Central memory CD8-positive, alpha-beta T cell (primary cell): ENCODE data around the gene PFKFB2.

ENCODE experiments used
- ATAC-seq: fragments of 150-1000 bp; cut with Tn5 transposase; replicated peaks from 2 replicates; pipeline ENCODE4 v1.10.0; 2022; ENCODE audit warnings: mild to moderate bottlenecking, moderate FRiP score, moderate number of reproducible peaks; ENCODE audit not compliant: poor library complexity, severe bottlenecking; ENCODE audit errors: extremely low read depth
- DNase-seq, 2 donors: peaks; one replicate each; pipeline ENCODE4 v3.0.0; 2021; ENCODE audit warnings: low spot score in 2 of 2
- H3K27ac Mint-ChIP-seq: one replicate; pipeline ENCODE4 v1.8.0; 2022; ENCODE audit warnings: low read depth, mild to moderate bottlenecking, moderate library complexity, mixed read lengths
- H3K27me3 Mint-ChIP-seq: one replicate; pipeline ENCODE4 v1.8.0; 2022; ENCODE audit warnings: mixed read lengths
- H3K36me3 Mint-ChIP-seq: one replicate; pipeline ENCODE4 v1.8.0; 2022; ENCODE audit warnings: mild to moderate bottlenecking, moderate library complexity, mixed read lengths; ENCODE audit not compliant: insufficient read depth
- H3K4me1 Mint-ChIP-seq: one replicate; pipeline ENCODE4 v1.8.0; 2022; ENCODE audit warnings: mixed read lengths
- H3K4me3 Mint-ChIP-seq: one replicate; pipeline ENCODE4 v1.8.0; 2022; ENCODE audit warnings: mild to moderate bottlenecking, moderate library complexity, mixed read lengths
- H3K9me3 Mint-ChIP-seq: one replicate; pipeline ENCODE4 v1.8.0; 2022; ENCODE audit warnings: mixed read lengths

The PFKFB2 gene

GRCh38 chr1:207017615-207018559 lies 35.2 kb upstream of the PFKFB2 start:
- ATAC-seq: no peak
- no peak overlapping the region for H3K27ac Mint-ChIP-seq
- peaks cover 46% of the 10 kb centered on the region for H3K27me3 Mint-ChIP-seq
- H3K4me3 Mint-ChIP-seq: no peak overlapping the region
- no peaks in the 10 kb centered on the region for H3K4me1 Mint-ChIP-seq
- no peaks in the 10 kb centered on the region for H3K9me3 Mint-ChIP-seq
- no peak for DNase-seq
- peaks cover 1% of the 10 kb centered on the region for H3K36me3 Mint-ChIP-seq

GRCh38 chr1:207018707-207019106 lies 34.4 kb upstream of the PFKFB2 start:
- Mint-ChIP-seq H3K4me3 (no peak overlapping the region), H3K27ac (no peak overlapping the region), H3K9me3 (no peaks in the 10 kb centered on the region), H3K27me3 (peaks cover 38% of the 10 kb centered on the region), H3K4me1 (no peaks in the 10 kb centered on the region), H3K36me3 (peaks cover 1% of the 10 kb centered on the region)
- no peak for DNase-seq
- ATAC-seq: no peak

DNA sequence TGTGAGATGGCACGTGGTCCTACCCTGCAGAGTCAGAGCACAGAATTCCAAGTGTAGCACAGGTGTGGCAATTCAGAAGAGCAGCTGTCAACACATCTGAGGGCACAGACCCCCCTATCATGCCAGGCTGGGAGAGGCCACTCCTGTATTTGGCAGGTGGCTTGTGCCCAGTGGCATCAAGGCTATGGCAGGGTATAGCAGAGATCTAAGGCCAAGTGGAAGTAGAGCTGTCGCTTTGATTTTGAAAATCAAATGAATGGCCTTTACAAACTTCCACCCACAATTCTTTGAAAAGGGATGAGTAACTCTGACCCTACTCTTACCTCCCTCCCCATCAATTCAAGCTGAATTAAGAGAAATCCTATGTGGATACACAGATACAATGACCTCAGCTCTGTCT lies 33.9 kb upstream of the PFKFB2 start:
- no peaks in the 10 kb centered on the region for H3K9me3 Mint-ChIP-seq
- H3K27ac Mint-ChIP-seq: no peak overlapping the region
- peaks cover 37% of the 10 kb centered on the region for H3K27me3 Mint-ChIP-seq
- H3K36me3 Mint-ChIP-seq: peaks cover 1% of the 10 kb centered on the region
- DNase-seq (no peak), ATAC-seq (no peak)
- no peak overlapping the region for H3K4me3 Mint-ChIP-seq
- no peaks in the 10 kb centered on the region for H3K4me1 Mint-ChIP-seq

- DNase-seq (no peak), ATAC-seq (no peak)
- Mint-ChIP-seq H3K27ac (no peak overlapping the region), H3K4me3 (no peak overlapping the region), H3K27me3 (peaks cover 37% of the 10 kb centered on the region), H3K36me3 (peaks cover 2% of the 10 kb centered on the region), H3K4me1 (no peaks in the 10 kb centered on the region), H3K9me3 (no peaks in the 10 kb centered on the region)
These were observed 33.4 kb upstream of the PFKFB2 start for GRCh38 chr1:207019661-207020060.

GRCh38 chr1:207020065-207020708 lies 32.9 kb upstream of the PFKFB2 start:
- H3K4me3 Mint-ChIP-seq: no peak overlapping the region
- H3K27ac Mint-ChIP-seq: no peak overlapping the region
- H3K27me3 Mint-ChIP-seq: peaks cover 36% of the 10 kb centered on the region
- peaks cover 3% of the 10 kb centered on the region for H3K36me3 Mint-ChIP-seq
- DNase-seq (no peak), ATAC-seq (no peak)
- H3K4me1 Mint-ChIP-seq: no peaks in the 10 kb centered on the region
- no peaks in the 10 kb centered on the region for H3K9me3 Mint-ChIP-seq

GRCh38 chr1:207020709-207021107 lies 32.4 kb upstream of the PFKFB2 start:
- no peak overlapping the region for H3K4me3 Mint-ChIP-seq
- peaks cover 3% of the 10 kb centered on the region for H3K36me3 Mint-ChIP-seq
- ATAC-seq: no peak
- peaks cover 36% of the 10 kb centered on the region for H3K27me3 Mint-ChIP-seq
- no peaks in the 10 kb centered on the region for H3K9me3 Mint-ChIP-seq
- H3K4me1 Mint-ChIP-seq: no peaks in the 10 kb centered on the region
- H3K27ac Mint-ChIP-seq: no peak overlapping the region
- DNase-seq: no peak

GRCh38 chr1:207021139-207021861 lies 31.8 kb upstream of the PFKFB2 start:
- Mint-ChIP-seq H3K4me1 (no peaks in the 10 kb centered on the region), H3K27me3 (peaks cover 36% of the 10 kb centered on the region), H3K4me3 (no peak overlapping the region), H3K27ac (no peak overlapping the region), H3K36me3 (peaks cover 1% of the 10 kb centered on the region), H3K9me3 (no peaks in the 10 kb centered on the region)
- ATAC-seq (no peak), DNase-seq (no peak)

DNA sequence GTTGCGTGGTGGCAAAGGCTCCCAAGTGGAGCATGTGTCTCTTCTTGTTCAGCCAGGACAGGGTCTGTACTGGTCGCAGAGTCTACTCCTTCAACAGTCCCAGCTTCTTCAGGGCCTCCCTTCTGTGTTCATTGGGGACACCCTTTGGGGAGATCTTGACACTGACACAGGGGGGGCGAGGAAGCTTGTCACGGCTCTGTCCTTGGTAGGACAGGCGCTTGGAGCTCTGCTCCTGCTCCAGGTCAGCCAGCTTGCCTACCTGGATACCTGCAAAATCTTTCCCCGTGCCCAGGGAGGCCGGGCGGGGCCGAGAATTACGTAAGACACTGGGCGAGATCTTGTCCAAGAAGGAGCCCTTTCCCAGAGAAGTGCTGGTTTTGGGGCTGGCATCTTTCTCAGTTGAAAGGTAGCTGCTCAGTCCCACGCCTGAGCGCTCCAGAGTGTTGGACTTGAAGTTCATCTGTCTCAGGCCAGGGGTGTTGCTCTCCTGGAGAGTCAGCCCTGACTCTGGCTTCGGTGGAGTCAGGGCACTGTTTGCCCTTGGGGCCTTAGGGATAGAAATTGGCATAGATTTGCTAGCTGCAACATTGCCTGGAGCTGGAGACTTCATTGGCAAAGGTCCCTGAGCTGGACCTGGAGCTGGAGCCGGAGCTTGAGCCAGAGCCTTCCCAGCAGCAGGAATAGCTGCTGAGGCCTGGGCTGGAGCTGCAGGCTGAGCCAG lies 31.0 kb upstream of the PFKFB2 start:
- peaks cover 1% of the 10 kb centered on the region for H3K36me3 Mint-ChIP-seq
- ATAC-seq (no peak), DNase-seq (no peak)
- H3K27me3 Mint-ChIP-seq: peaks cover 42% of the 10 kb centered on the region
- H3K27ac Mint-ChIP-seq: no peak overlapping the region
- no peaks in the 10 kb centered on the region for H3K9me3 Mint-ChIP-seq
- no peaks in the 10 kb centered on the region for H3K4me1 Mint-ChIP-seq
- H3K4me3 Mint-ChIP-seq: no peak overlapping the region

DNA sequence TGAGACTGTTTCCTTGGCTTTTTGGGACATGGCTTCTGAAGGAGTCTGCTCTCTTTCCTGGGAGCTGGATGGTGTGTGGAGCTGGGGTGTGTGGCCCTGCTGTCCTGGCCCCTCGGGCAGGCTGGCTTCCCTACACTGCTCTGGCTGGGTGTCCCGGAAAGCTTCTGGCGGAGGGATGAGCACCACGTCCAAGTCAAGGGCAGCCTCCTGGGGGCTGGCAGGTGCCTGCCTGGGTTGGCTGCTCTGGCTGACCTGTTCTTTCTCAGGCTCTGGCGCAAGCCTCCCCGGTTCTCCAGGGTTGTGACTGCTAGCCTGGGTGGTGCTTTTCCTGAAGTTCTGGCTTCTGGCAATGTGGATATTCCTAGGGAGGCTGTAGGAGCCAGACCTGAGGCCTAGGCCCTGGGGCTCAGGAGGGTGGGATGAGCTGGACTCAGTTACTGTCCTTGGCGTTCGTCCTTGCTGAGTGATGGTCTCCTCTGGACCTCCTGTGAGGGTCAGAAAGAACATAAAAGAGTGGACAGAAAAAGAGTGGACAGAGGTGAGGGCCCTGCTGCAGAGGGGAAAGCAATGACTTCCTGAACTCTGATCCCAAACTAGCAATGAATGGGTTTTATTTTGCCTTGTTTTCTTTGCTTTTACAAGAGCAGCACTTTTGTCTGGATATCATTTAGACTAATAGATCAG lies 29.9 kb upstream of the PFKFB2 start:
- ATAC-seq (no peak), DNase-seq (no peak)
- no peaks in the 10 kb centered on the region for H3K9me3 Mint-ChIP-seq

GRCh38 chr1:207024202-207025145 lies 28.6 kb upstream of the PFKFB2 start:
- Mint-ChIP-seq H3K27me3 (peaks cover 66% of the 10 kb centered on the region), H3K4me3 (no peak overlapping the region), H3K36me3 (peaks cover 1% of the 10 kb centered on the region), H3K9me3 (no peaks in the 10 kb centered on the region), H3K27ac (no peak overlapping the region), H3K4me1 (no peaks in the 10 kb centered on the region)
- no peak for DNase-seq
- no peak for ATAC-seq

More for the DNA sequence above, 29.9 kb upstream of the PFKFB2 start:
- peaks cover 1% of the 10 kb centered on the region for H3K36me3 Mint-ChIP-seq
- H3K27me3 Mint-ChIP-seq: peaks cover 53% of the 10 kb centered on the region
- no peak overlapping the region for H3K27ac Mint-ChIP-seq
- H3K4me1 Mint-ChIP-seq: no peaks in the 10 kb centered on the region
- H3K4me3 Mint-ChIP-seq: no peak overlapping the region
